ENCODE results near the gene CEP162. TPM values are rescaled to one million over a fixed set of nuclear protein-coding genes. Genes with fewer than 3 reads are reported as not detected.

Gene CEP162
- total and polyA plus RNA-seq, 10 of the 15 experiments (the other 5 are each of a cell fraction or from before 2014, with no cell fraction given): 2.7 to 7.9 (median 4.5) TPM

- TF ChIP-seq NR2C2 (IDR thresholded peaks at IDR 0.05; ENCODE audit: borderline replicate concordance, control insufficient read depth, insufficient read length, low read depth): no peak
- TF ChIP-seq FOXM1 (IDR thresholded peaks at IDR 0.05; ENCODE audit: low read depth, low read length): no peak
- no peak for TF ChIP-seq POU2F2 (IDR thresholded peaks at IDR 0.05; ENCODE audit: borderline replicate concordance, low read depth, low read length)
- TF ChIP-seq PAX5 (IDR thresholded peaks at IDR 0.05; ENCODE audit: borderline replicate concordance, low read depth, low read length): no peak
- no peak for TF ChIP-seq NFYB (IDR thresholded peaks at IDR 0.05; ENCODE audit: insufficient read depth, low read depth, low read length)
- TF ChIP-seq MEF2B (IDR thresholded peaks at IDR 0.05; ENCODE audit: partially characterized antibody, poor library complexity, severe bottlenecking): no peak
- no peak for TF ChIP-seq ZNF687 (IDR thresholded peaks at IDR 0.05)
These were observed 47.4 kb upstream of the CEP162 start (continued) for GRCh38 chr6:84274856-84275255.

GRCh38 chr6:84273048-84273809 lies 45.8 kb upstream of the CEP162 start:
- in situ Hi-C loops (cut with MboI): no loop called here
- Histone ChIP-seq H3K4me3 (no peak overlapping the region), H3K9ac (ENCODE audit: control insufficient read depth, insufficient read depth, low read length) (no peak overlapping the region), H3K4me1 (ENCODE audit: control insufficient read depth, insufficient read depth, low read length) (no peaks in the 10 kb centered on the region), H3K79me2 (ENCODE audit: control insufficient read depth, insufficient read depth, low read length) (no peaks in the 10 kb centered on the region), H3K27ac (ENCODE audit: control insufficient read depth, insufficient read depth) (no peak overlapping the region), H2AFZ (ENCODE audit: control insufficient read depth, low read depth, low read length) (no peak overlapping the region), H3K4me2 (ENCODE audit: control insufficient read depth, insufficient read depth) (no peak overlapping the region), H4K20me1 (ENCODE audit: control insufficient read depth, insufficient read depth) (no peaks in the 10 kb centered on the region), H3K9me3 (replicated peaks; ENCODE audit: control insufficient read depth, insufficient read depth, low read length) (no peaks in the 10 kb centered on the region), H3K27me3 (replicated peaks in 1 of 2; ENCODE audit: control insufficient read depth in 2 of 2, insufficient read depth in 2 of 2, low read length in 1 of 2) (no peaks in the 10 kb centered on the region), H3K36me3 (ENCODE audit: control insufficient read depth in 2 of 2, insufficient read depth in 2 of 2, low read length in 1 of 2) (no peaks in the 10 kb centered on the region)
- DNase-seq (ENCODE audit: low read depth, low spot score) (no peak), ATAC-seq (no peak), FAIRE-seq (no peak)
- ChIA-PET CTCF (interaction anchor here (1.9 kb wide), 1 partner anchor 149 kb away, joined by 8 read pairs; no protein-coding TSS in a partner anchor), RAD21 (ENCODE audit: unreplicated experiment) (interaction anchor here (1.0 kb wide), 1 partner anchor 155 kb away, joined by 3 read pairs; no protein-coding TSS in a partner anchor), POLR2A (no interaction called here), SMC1A (ENCODE audit: uncharacterized antibody, unreplicated experiment) (interaction anchor here (1.1 to 1.9 kb wide), 3 partner anchors 10 to 12 kb away, joined by 3 to 4 read pairs (median 3); no protein-coding TSS in a partner anchor)
- BruUV-seq (replicated peaks): no TSS peak
- intact Hi-C loops (cut with micrococcal nuclease; ENCODE audit: unreplicated experiment): no loop called here
- WGBS (ENCODE audit: insufficient coverage, insufficient replicate concordance, low lambda C conversion rate, missing lambda C conversion rate): 13% methylated on average over 3 of the region's 3 CpGs
- TF ChIP-seq HCFC1 (IDR thresholded peaks at IDR 0.05; ENCODE audit: low read length) (no peak), SMC3 (IDR thresholded peaks at IDR 0.05; ENCODE audit: borderline replicate concordance, low read length) (no peak), SREBF2 (IDR thresholded peaks at IDR 0.05; ENCODE audit: low read length) (no peak), NFXL1 (IDR thresholded peaks at IDR 0.05; ENCODE audit: borderline replicate concordance) (no peak), IKZF2 (IDR thresholded peaks at IDR 0.05) (no peak), STAT1 (conservative IDR thresholded peaks at IDR 0.05) (no peak), EED (IDR thresholded peaks at IDR 0.05; ENCODE audit: low read depth) (no peak), ZNF207 (IDR thresholded peaks at IDR 0.05; ENCODE audit: borderline replicate concordance) (no peak), EGR1 (IDR thresholded peaks at IDR 0.05; ENCODE audit: borderline replicate concordance in 1 of 2, low read depth in 2 of 2, low read length in 2 of 2) (no peak)
- TF ChIP-seq, protein P1, sequence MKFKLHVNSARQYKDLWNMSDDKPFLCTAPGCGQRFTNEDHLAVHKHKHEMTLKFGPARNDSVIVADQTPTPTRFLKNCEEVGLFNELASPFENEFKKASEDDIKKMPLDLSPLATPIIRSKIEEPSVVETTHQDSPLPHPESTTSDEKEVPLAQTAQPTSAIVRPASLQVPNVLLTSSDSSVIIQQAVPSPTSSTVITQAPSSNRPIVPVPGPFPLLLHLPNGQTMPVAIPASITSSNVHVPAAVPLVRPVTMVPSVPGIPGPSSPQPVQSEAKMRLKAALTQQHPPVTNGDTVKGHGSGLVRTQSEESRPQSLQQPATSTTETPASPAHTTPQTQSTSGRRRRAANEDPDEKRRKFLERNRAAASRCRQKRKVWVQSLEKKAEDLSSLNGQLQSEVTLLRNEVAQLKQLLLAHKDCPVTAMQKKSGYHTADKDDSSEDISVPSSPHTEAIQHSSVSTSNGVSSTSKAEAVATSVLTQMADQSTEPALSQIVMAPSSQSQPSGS (IDR thresholded peaks at IDR 0.05; ENCODE audit: low read length): no peak
- TF ChIP-seq, protein P2, sequence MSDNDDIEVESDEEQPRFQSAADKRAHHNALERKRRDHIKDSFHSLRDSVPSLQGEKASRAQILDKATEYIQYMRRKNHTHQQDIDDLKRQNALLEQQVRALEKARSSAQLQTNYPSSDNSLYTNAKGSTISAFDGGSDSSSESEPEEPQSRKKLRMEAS (IDR thresholded peaks at IDR 0.05; ENCODE audit: low read depth, low read length): no peak
